ENCODE data around the gene EEF2K.

Gene EEF2K

GRCh38 chr16:22328081-22328725, 122.1 kb downstream of the EEF2K start:
- H3K27ac ChIP-seq (ENCODE audit: low read depth, low read length) = no peak overlapping the region
- H3K27me3 ChIP-seq (ENCODE audit: insufficient read depth, low read length) = no peaks in the 10 kb centered on the region
- 94% methylated on average over 10 of the region's 10 CpGs for WGBS
- no peaks in the 10 kb centered on the region for H3K9me3 ChIP-seq (ENCODE audit: insufficient read depth, low read depth, low read length)
- no peak overlapping the region for H3K9ac ChIP-seq (ENCODE audit: low read depth, low read length)
- H3K4me3 ChIP-seq (ENCODE audit: low read length) = no peak overlapping the region
- peaks cover 87% of the 10 kb centered on the region for H3K36me3 ChIP-seq (ENCODE audit: insufficient read depth, low read length)
- H3K4me1 ChIP-seq (ENCODE audit: insufficient read depth, low read length) = no peaks in the 10 kb centered on the region

DNA sequence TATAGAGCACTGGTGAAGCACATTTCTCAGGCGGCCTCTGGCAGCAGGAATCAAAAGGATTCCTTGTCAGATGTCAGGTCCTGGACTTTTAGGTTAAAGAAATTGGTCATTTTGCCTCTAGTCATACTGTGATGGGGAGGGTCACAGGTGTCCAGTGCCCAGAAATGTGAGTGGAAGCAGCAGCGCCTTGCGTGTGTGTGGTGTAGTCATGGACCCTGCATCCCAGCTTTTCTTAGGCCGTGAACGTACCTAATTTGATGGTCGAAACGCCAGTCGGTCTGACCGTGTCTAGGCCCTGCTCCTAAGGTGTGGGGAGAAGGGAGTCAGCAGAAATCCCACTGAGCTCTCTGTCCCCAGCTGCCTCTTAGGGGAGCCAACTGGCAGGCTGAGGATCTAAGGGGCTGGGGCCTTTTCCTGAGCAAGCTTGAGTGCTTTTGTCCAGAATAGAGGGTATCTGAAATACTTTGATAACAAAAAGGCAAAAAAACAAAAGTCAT, 123.2 kb downstream of the EEF2K start:
- Histone ChIP-seq H3K9me3 (ENCODE audit: insufficient read depth, low read depth, low read length) (no peaks in the 10 kb centered on the region), H3K27me3 (ENCODE audit: insufficient read depth, low read length) (no peaks in the 10 kb centered on the region), H3K4me3 (ENCODE audit: low read length) (no peak overlapping the region), H3K36me3 (ENCODE audit: insufficient read depth, low read length) (peaks cover 91% of the 10 kb centered on the region), H3K4me1 (ENCODE audit: insufficient read depth, low read length) (no peaks in the 10 kb centered on the region), H3K9ac (ENCODE audit: low read depth, low read length) (no peak overlapping the region), H3K27ac (ENCODE audit: low read depth, low read length) (no peak overlapping the region)
- WGBS = 93% methylated on average over 9 of the region's 9 CpGs

GRCh38 chr16:22330326-22330725, 124.2 kb downstream of the EEF2K start:
- 91% methylated on average over 4 of the region's 4 CpGs for WGBS
- H3K4me3 ChIP-seq (ENCODE audit: low read length) = no peak overlapping the region
- no peaks in the 10 kb centered on the region for H3K9me3 ChIP-seq (ENCODE audit: insufficient read depth, low read depth, low read length)
- H3K27ac ChIP-seq (ENCODE audit: low read depth, low read length) = no peak overlapping the region
- H3K9ac ChIP-seq (ENCODE audit: low read depth, low read length) = no peak overlapping the region
- no peaks in the 10 kb centered on the region for H3K4me1 ChIP-seq (ENCODE audit: insufficient read depth, low read length)
- H3K27me3 ChIP-seq (ENCODE audit: insufficient read depth, low read length) = no peaks in the 10 kb centered on the region
- H3K36me3 ChIP-seq (ENCODE audit: insufficient read depth, low read length) = peaks cover 91% of the 10 kb centered on the region

- no peaks in the 10 kb centered on the region for H3K4me1 ChIP-seq (ENCODE audit: insufficient read depth, low read length)
- H3K9ac ChIP-seq (ENCODE audit: low read depth, low read length) = no peak overlapping the region
- no peaks in the 10 kb centered on the region for H3K27me3 ChIP-seq (ENCODE audit: insufficient read depth, low read length)
- H3K9me3 ChIP-seq (ENCODE audit: insufficient read depth, low read depth, low read length) = peaks cover 22% of the 10 kb centered on the region
- WGBS = 82% methylated on average over 6 of the region's 6 CpGs
- peaks cover 85% of the 10 kb centered on the region for H3K36me3 ChIP-seq (ENCODE audit: insufficient read depth, low read length)
- no peak overlapping the region for H3K4me3 ChIP-seq (ENCODE audit: low read length)
- H3K27ac ChIP-seq (ENCODE audit: low read depth, low read length) = no peak overlapping the region
Observed at GRCh38 chr16:22333457-22333994, 127.4 kb downstream of the EEF2K start.

DNA sequence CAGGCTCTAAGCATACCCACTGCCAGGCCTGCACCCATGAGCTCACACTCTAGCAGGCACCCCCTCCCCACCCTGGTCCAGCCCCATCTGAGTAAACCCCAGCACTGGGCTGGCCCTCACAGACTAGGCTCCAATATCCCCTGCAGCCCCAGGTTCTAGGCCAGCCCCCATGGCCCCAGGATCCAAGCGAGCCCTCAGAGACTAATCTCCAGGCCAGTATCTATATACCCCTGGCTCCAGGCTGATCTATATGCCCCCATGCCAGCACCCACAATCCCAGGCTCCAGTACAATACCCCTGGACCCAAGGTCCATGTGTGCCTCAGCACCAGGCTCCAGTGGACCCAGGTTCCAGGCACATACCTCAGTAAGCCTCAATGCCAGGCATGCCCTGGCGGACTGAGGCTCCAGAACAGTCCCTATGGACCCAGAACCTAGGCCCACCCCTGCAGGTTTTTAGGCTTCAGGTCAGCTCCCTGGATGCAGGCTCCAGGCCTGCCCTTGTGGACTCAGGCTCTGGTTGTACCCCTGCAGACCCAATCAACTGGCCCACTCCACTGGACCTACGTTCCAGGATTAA, 129.7 kb downstream of the EEF2K start:
- H3K36me3 ChIP-seq (ENCODE audit: insufficient read depth, low read length) = peaks cover 65% of the 10 kb centered on the region
- no peak overlapping the region; the same call in 1 of the 2 replicates for H3K9ac ChIP-seq (ENCODE audit: low read depth, low read length)
- H3K27me3 ChIP-seq (ENCODE audit: insufficient read depth, low read length) = no peaks in the 10 kb centered on the region
- H3K27ac ChIP-seq (ENCODE audit: low read depth, low read length) = no peak overlapping the region
- H3K4me1 ChIP-seq (ENCODE audit: insufficient read depth, low read length) = no peaks in the 10 kb centered on the region
- peaks cover 22% of the 10 kb centered on the region for H3K9me3 ChIP-seq (ENCODE audit: insufficient read depth, low read depth, low read length)
- 93% methylated on average over 3 of the region's 3 CpGs for WGBS
- H3K4me3 ChIP-seq (ENCODE audit: low read length) = no peak overlapping the region

GRCh38 chr16:22336581-22336980, 130.5 kb downstream of the EEF2K start:
- H3K36me3 ChIP-seq (ENCODE audit: insufficient read depth, low read length) = peaks cover 58% of the 10 kb centered on the region
- no peak overlapping the region for H3K9ac ChIP-seq (ENCODE audit: low read depth, low read length)
- no peak overlapping the region for H3K27ac ChIP-seq (ENCODE audit: low read depth, low read length)
- H3K4me1 ChIP-seq (ENCODE audit: insufficient read depth, low read length) = no peaks in the 10 kb centered on the region
- no peak overlapping the region for H3K4me3 ChIP-seq (ENCODE audit: low read length)
- H3K9me3 ChIP-seq (ENCODE audit: insufficient read depth, low read depth, low read length) = peaks cover 22% of the 10 kb centered on the region
- H3K27me3 ChIP-seq (ENCODE audit: insufficient read depth, low read length) = no peaks in the 10 kb centered on the region

GRCh38 chr16:22337045-22337444, 131.0 kb downstream of the EEF2K start:
- Histone ChIP-seq H3K27ac (ENCODE audit: low read depth, low read length) (no peak overlapping the region), H3K9ac (ENCODE audit: low read depth, low read length) (no peak overlapping the region), H3K27me3 (ENCODE audit: insufficient read depth, low read length) (no peaks in the 10 kb centered on the region), H3K36me3 (ENCODE audit: insufficient read depth, low read length) (peaks cover 54% of the 10 kb centered on the region), H3K4me3 (ENCODE audit: low read length) (no peak overlapping the region), H3K4me1 (ENCODE audit: insufficient read depth, low read length) (no peaks in the 10 kb centered on the region), H3K9me3 (ENCODE audit: insufficient read depth, low read depth, low read length) (peaks cover 22% of the 10 kb centered on the region)

- Histone ChIP-seq H3K4me3 (ENCODE audit: low read length) (no peak overlapping the region), H3K36me3 (ENCODE audit: insufficient read depth, low read length) (peaks cover 46% of the 10 kb centered on the region), H3K27ac (ENCODE audit: low read depth, low read length) (no peak overlapping the region), H3K9me3 (ENCODE audit: insufficient read depth, low read depth, low read length) (peaks cover 22% of the 10 kb centered on the region), H3K4me1 (ENCODE audit: insufficient read depth, low read length) (no peaks in the 10 kb centered on the region), H3K27me3 (ENCODE audit: insufficient read depth, low read length) (no peaks in the 10 kb centered on the region), H3K9ac (ENCODE audit: low read depth, low read length) (no peak overlapping the region)
- WGBS = 86% methylated on average over 2 of the region's 4 CpGs
Observed at GRCh38 chr16:22337849-22338635, 132.0 kb downstream of the EEF2K start.
